Suprapubic skin (tissue), 4 donors: ENCODE data around the gene KDM4B.
"Not testable (repeated sequence)": the region's sequence is repeated elsewhere in the genome, so short reads cannot be mapped to it uniquely, and the experiment has no call there.

Source experiments
- POLR2A ChIP-seq, 2 donors: fragments of 450-650 bp; IDR thresholded peaks; one replicate each; pipeline ENCODE4 v1.6.1; 2017; ENCODE audit warnings: antibody characterized with exemption in 2 of 2, mild to moderate bottlenecking in 2 of 2, moderate library complexity in 2 of 2
- POLR2AphosphoS5 ChIP-seq, 3 donors: sonication (generic); formaldehyde crosslinking; IDR thresholded peaks; one replicate each; pipeline ENCODE4 v1.6.1; 2017; ENCODE audit warnings: antibody characterized with exemption in 3 of 3
- TF ChIP-seq, protein P1 (sequence below), 2 donors: fragments of 200-600 bp in 1 of 2; fragments of 450-650 bp in 1 of 2; sonication (generic) in 1 of 2; IDR thresholded peaks; one replicate each; pipeline ENCODE4 v1.5.1; 2016 to 2019; ENCODE audit warnings: antibody characterized with exemption in 2 of 2, mild to moderate bottlenecking in 1 of 2, moderate library complexity in 1 of 2

- TF ChIP-seq, protein P1, sequence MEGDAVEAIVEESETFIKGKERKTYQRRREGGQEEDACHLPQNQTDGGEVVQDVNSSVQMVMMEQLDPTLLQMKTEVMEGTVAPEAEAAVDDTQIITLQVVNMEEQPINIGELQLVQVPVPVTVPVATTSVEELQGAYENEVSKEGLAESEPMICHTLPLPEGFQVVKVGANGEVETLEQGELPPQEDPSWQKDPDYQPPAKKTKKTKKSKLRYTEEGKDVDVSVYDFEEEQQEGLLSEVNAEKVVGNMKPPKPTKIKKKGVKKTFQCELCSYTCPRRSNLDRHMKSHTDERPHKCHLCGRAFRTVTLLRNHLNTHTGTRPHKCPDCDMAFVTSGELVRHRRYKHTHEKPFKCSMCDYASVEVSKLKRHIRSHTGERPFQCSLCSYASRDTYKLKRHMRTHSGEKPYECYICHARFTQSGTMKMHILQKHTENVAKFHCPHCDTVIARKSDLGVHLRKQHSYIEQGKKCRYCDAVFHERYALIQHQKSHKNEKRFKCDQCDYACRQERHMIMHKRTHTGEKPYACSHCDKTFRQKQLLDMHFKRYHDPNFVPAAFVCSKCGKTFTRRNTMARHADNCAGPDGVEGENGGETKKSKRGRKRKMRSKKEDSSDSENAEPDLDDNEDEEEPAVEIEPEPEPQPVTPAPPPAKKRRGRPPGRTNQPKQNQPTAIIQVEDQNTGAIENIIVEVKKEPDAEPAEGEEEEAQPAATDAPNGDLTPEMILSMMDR (IDR thresholded peaks at IDR 0.05), result not testable (repeated sequence)
- not testable (repeated sequence) for TF ChIP-seq POLR2A, POLR2AphosphoS5 (IDR thresholded peaks at IDR 0.05)
Measured at GRCh38 chr19:5158549-5159134, 189.7 kb downstream of the KDM4B start.
